ENCODE results near the gene CDK19.

DNA sequence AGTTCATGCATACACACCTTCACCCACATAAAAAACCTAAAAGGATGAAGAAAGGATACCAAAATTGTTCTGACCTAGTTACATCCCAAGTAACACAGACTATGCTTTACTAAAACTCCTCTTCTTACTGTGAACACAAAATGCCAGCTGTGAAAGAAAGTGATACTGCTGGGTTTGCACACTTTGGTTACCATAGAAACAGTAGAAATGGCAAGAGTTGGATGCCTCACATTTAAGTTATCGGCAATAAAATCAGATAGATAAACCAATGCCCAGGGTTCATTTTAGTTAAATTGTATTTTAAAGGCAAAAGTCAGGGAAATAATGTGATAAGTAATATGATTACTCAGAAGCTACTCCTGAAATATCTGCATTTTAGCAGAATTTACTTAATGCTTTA lies 161.9 kb downstream of the CDK19 start:
- peak; percentile 50 for TF ChIP-seq CHD2 (IDR thresholded peaks at IDR 0.05; ENCODE audit: low read length, partially characterized antibody)
- TF ChIP-seq POLR2AphosphoS5 (IDR thresholded peaks at IDR 0.05; ENCODE audit: low read depth, low read length): no peak
- TF ChIP-seq MXI1 (IDR thresholded peaks at IDR 0.05; ENCODE audit: low read depth, low read length): no peak
- TF ChIP-seq JUND (IDR thresholded peaks at IDR 0.05): no peak
- no peak for TF ChIP-seq SIN3A (IDR thresholded peaks at IDR 0.05; ENCODE audit: borderline replicate concordance, low read depth, low read length)
- peak in 1 of 2 experiments; percentile 26; a peak in 1 of 4 replicates for TF ChIP-seq EP300 (IDR thresholded peaks at IDR 0.05; ENCODE audit: borderline replicate concordance in 1 of 2, low read depth in 1 of 2, low read length in 1 of 2)
- TF ChIP-seq, protein P1, sequence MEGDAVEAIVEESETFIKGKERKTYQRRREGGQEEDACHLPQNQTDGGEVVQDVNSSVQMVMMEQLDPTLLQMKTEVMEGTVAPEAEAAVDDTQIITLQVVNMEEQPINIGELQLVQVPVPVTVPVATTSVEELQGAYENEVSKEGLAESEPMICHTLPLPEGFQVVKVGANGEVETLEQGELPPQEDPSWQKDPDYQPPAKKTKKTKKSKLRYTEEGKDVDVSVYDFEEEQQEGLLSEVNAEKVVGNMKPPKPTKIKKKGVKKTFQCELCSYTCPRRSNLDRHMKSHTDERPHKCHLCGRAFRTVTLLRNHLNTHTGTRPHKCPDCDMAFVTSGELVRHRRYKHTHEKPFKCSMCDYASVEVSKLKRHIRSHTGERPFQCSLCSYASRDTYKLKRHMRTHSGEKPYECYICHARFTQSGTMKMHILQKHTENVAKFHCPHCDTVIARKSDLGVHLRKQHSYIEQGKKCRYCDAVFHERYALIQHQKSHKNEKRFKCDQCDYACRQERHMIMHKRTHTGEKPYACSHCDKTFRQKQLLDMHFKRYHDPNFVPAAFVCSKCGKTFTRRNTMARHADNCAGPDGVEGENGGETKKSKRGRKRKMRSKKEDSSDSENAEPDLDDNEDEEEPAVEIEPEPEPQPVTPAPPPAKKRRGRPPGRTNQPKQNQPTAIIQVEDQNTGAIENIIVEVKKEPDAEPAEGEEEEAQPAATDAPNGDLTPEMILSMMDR (IDR thresholded peaks at IDR 0.05): no peak
- no peak for TF ChIP-seq FOSL2 (IDR thresholded peaks at IDR 0.05; ENCODE audit: borderline replicate concordance, low read depth)
- no peak for TF ChIP-seq TAF1 (IDR thresholded peaks at IDR 0.05; ENCODE audit: borderline replicate concordance, low read depth, low read length)

All from SK-N-SH (cell line).